SKM-1 (cell line): ENCODE results near the gene KRTAP9-7.
"Not testable (repeated sequence)": the region's sequence is repeated elsewhere in the genome, so short reads cannot be mapped to it uniquely, and the experiment has no call there.

ENCODE experiments used
- DNase-seq: peaks from one replicate; lab custom pipeline; 2025; ENCODE audit not compliant: unreplicated experiment; lab: John Stamatoyannopoulos, UW

The KRTAP9-7 gene

DNA sequence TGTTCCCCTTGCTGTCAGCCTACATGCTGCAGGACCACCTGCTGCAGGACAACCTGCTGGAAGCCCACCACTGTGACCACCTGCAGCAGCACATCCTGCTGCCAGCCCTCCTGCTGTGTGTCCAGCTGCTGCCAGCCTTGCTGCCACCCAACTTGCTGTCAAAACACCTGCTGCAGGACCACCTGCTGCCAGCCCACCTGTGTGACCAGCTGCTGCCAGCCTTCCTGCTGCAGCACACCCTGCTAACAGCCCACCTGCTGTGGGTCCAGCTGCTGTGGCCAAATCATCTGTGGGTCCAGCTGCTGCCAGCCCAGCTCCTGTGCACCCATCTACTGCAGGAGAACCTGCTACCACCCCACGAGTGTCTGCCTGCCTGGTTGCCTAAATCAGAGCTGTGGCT lies 4.2 kb upstream of the KRTAP9-7 start:
- DNase-seq, result not testable (repeated sequence)

DNA sequence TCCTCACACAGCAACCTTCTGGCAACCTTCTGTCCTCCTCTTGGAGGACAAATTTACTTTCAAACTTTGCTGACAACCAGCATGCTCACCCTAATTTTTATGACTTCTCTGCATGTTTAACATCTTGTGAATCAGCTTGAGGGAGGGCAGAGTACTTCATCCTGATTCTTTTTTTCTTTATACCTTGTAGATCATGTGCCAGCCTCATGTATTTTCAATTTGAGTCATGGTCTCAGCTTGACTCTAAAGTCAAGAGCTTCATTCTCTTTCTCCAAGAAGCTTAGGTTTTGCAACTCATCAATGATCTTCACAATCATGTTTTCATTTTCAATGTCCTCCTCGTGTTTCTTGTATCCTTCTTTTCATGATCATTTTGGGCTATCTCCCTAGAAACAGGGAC lies 3.6 kb upstream of the KRTAP9-7 start:
- DNase-seq, result no peak

DNA sequence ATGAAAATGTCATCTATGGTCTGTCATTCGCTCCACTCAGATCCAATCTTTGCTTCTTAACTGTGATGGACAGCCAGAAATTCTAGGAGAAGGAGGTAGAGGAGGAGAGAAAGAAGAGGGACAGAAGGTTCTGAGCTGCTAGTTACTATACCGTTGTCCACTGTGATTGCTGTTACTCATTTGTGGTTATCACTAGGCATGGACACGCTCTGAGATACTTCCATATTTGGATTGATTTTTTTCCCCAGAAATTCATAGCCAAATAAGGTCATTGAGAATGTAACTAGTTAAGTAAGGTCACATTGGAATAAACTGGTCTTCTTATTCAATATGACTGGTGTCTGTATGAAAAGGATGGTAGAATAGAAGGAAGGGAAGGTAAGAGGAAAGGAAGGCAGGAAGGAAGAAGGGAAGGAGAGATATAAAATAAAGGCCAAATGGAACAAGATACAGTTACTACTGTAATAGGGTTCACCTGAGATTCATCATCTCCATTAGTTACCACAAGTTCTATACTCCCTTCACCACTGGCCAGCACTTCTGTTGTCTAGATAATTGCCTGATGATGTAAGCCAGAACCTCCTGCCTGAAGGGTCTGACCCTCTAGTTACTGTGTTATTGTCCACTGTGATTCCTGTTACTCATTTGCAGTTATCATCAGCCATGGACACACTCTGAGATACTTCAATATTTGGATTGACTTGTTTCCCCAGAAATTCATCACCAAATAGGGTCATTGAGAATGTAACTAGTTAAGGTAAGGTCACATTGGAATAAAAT lies 2.9 kb downstream of the KRTAP9-7 start:
- no peak for DNase-seq

DNA sequence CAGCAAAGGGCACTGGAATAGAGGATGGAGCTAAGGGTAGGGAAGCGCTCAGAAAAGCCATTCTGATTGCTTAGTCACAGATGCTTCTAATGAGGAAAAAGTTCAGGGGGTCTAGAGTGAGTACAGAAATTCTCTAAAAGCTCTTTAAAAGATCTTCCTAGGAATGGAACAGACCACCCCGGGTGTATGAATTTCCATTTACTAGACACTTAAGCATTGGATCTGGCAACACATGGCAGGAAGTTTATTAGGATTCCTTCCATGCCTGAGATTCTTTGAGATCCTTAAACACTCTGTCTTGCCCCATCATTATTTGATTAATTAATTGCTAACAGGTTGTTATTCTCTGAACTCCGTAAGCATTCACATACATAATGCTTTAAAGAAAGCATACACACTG lies 8.5 kb downstream of the KRTAP9-7 start:
- DNase-seq, result no peak

GRCh38 chr17:41284546-41284945 lies 9.0 kb downstream of the KRTAP9-7 start:
- no peak for DNase-seq

GRCh38 chr17:41287050-41287449 lies 11.6 kb downstream of the KRTAP9-7 start:
- no peak for DNase-seq

DNA sequence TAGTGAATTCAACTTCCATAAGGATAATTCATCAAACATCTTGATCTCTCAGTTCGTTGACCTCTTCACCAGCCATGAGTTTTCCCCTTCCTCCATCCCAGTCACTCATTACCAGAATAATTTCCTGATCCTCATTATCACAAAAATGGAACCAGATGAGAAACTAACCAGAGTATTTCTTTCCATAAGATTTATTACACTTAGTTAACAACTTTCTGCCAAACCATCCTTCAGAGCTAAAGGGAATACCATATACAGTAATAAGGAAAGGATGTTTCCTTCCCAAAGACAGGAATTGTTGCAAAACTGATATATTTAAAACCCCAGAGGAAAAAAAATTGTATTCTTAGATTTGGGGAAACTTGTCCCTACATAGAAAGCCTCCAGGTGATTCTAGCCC lies 18.5 kb downstream of the KRTAP9-7 start:
- no peak for DNase-seq

DNA sequence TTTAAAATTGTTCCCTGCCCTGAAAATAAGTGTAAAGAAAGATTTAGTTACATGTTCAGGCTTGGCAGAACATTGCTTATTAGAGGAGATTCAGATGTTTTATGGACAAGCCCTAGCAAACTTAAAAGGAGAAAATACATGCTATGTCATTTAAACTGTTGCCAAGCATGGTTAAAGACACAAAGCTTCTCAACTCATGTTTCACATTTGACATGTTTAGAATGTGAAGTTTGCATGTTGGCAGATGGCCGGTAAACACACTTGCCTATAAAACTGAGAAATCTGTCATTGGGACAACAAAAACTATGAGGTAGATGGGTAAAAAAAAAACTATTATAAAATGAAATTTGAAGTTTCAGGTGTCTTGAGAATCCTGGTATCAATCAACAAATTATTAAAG lies 21.3 kb downstream of the KRTAP9-7 start:
- DNase-seq, result no peak

GRCh38 chr17:41298458-41299135 lies 23.1 kb downstream of the KRTAP9-7 start:
- DNase-seq, result no peak

- DNase-seq, result no peak
Measured at GRCh38 chr17:41301204-41301790, 25.8 kb downstream of the KRTAP9-7 start.

DNA sequence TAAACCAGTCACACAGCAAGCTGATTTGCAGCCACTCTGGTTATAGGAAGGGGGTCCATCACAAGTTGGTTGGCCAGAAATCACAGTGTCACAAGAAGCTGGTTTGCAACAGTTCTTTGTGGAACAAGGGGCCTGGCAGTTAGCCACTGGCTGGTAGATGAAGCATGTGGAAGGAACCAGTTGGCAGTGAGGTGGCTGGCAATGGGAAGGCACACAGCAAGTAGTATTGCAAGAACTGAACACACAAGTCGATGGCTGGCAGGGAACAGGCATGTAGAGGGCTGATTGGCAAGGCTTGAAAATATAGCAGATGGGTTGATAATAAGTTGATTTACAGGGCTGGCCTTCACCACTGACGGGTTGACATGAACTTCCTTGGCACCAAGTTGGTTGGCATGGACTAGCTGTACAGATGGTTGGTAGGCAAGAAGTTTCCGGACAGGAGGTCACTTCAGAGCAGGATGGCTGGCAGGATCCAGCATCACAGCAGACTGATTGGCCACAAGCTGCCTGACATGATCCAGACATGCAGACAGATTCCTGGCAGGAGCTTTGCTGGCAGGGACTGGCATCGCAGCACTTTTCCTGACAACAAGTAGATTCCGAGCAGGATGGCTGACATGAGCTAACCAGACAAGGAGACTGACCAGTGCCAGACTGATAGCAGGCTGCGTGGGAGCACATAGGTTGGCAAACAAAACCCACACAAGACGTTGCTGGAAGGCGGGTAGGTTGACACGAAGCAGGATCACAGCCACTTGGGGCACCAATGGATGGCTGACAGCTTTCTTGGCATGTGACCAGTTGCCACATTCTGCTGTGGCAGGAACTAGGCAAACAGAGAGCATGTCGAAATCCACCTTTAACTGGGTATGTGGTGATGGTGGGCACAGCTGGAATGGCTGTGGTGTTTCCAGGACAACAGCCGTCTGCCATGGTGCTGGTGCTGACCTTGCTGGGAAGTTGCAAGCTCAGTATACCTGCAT lies 26.7 kb downstream of the KRTAP9-7 start, which contains the start of gene KRTAP29-1:
KRTAP29-1 (minus strand) TSS at position 936 of the 986 bp plus-strand sequence; CDS start at position 936, 0 bp downstream.
- DNase-seq, result no peak

GRCh38 chr17:41302981-41303380 lies 27.5 kb downstream of the KRTAP9-7 start:
- no peak for DNase-seq

- no peak for DNase-seq
Measured at GRCh38 chr17:41304091-41304490, 28.6 kb downstream of the KRTAP9-7 start.

DNA sequence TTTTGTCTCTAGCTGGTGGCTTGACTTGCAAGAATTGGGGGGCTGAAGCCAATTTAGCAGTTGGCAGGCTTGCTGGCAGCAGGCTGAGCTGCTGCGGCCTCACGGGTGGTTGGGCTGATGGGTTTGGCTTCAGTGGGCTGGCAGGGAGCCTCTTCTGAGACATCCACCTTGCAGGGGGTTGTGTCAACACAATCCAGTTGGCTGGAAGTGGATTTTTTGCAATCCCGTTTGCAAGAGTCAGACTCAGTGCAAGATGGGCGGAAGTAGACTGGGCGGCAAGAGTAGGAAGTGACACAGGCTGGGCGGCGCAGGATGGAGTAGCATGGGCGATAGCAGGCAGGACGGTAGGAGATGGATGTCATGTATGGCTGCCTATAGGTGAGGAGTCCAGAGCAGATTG lies 32.1 kb downstream of the KRTAP9-7 start:
- no peak for DNase-seq

GRCh38 chr17:41308251-41308917 lies 32.9 kb downstream of the KRTAP9-7 start:
- no peak for DNase-seq

GRCh38 chr17:41308918-41309359 lies 33.4 kb downstream of the KRTAP9-7 start, which contains the start of gene KRTAP16-1:
Gene KRTAP16-1 (minus strand): TSS chr17:41309309. CDS start chr17:41309253, 56 bp downstream.
- no peak for DNase-seq

DNA sequence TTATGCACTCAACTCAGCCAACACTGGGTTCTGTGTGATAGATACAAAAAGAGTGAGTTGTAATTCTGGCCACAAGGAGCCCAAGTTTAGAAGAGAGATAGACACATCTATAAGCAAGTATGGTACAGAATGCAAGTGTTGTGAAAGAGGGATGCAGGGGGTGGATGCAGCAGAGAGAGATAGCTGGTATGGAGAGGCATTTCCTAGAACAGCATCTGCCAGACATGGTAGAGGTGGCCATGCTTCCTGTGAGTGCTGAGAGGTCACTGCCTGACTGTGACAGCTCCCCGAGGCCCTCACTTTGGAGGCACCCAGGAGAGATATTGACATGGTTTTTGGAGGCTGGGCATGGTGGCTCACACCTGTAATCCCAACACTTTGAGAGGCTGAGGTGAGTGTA lies 35.6 kb downstream of the KRTAP9-7 start:
- DNase-seq, result no peak

DNA sequence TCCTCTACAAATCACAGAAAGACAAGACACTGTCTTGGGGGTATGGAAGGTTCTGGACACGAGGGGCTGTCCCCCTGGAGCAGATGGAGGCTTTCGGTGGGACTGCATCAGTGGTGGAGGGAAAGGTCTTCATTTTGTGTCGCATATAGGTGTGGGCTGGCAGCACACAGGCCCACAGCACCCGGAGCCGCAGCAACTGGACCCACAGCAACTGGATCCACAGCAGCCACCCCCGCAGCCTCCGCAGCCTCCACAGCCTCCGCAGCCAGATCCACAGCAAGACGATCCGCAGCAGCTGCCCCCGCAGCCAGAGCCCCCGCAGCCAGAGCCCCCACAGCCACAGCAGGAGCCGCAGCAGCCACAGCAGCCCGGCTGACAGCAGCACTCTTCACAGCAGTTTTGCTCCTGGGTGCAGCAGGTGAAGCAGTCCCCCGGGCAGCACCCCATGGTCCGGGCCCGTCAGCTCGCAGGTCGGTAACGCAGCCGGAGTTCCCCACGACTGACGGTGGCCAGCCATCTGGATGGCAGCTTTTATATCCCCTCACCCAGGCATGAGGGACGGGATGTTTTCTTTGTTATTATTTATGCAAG lies 39.8 kb downstream of the KRTAP9-7 start, which contains the start of gene KRTAP17-1:
KRTAP17-1 (minus strand) TSS at position 507 of the 591 bp plus-strand sequence; CDS start at position 447, 60 bp downstream.
- DNase-seq, result no peak

DNA sequence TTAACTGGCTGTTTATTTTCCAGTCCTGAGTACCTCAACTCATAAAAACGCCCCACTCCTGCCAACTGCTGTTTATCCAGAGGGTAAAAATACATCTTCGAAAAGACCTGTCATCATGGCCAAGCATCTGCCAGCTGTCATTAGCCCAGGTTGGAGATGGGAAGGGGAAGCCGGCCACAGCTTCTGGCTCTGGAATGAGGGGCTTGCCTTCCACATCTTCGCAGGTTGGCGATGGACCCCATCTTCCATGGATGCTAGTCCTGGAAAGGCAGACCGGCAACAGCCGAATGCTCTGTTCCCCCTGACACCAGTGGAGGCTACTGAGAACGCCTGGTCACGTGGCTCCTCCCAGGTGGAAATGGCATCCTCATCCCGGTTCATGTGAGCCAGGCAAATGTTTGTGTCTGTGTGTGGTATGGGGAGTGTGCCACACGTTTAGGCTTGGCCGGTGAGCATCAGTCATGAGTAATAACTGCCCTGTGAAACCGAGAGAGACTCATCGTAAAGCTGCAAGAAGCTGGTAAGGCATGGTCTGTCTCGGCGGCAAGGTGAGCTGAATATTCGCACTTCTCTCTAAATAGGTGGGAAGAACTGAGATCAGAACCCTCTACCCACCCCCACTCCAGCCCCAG lies 40.4 kb downstream of the KRTAP9-7 start:
- DNase-seq, result no peak
